Measurements from ENCODE around the gene LCP1. TPM values are rescaled to one million over a fixed set of nuclear protein-coding genes. Genes with fewer than 3 reads are reported as not detected.

Gene LCP1
- total RNA-seq, 4 donors from 2014 or later, result 3.7 to 12.5 (median 10.1) TPM

DNA sequence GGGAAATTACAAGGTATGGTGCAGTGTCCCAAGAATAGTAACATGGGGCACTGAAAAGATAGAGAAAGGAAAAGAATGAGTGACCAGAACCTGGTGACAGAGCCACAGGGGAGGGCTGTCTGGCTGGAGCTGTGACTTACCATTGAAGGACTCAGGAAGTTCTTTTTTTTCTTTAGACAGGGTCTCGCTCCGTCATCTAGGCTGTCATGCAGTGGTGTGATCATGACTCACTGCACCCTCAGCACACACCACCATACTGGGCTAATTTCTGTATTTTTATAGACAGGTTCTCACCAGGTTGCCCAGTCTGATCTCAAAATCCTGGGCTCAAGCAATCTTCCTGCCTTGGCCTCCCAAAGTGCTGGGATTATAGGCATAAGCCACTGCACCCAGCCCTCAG, 68.4 kb downstream of the LCP1 start:
- intact Hi-C loops (cut with DNase I; ENCODE audit: low total_unique reads), result no loop called here
- DNase-seq, result no peak
- H3K4me3 ChIP-seq, result no peak overlapping the region
- TF ChIP-seq, protein P1, sequence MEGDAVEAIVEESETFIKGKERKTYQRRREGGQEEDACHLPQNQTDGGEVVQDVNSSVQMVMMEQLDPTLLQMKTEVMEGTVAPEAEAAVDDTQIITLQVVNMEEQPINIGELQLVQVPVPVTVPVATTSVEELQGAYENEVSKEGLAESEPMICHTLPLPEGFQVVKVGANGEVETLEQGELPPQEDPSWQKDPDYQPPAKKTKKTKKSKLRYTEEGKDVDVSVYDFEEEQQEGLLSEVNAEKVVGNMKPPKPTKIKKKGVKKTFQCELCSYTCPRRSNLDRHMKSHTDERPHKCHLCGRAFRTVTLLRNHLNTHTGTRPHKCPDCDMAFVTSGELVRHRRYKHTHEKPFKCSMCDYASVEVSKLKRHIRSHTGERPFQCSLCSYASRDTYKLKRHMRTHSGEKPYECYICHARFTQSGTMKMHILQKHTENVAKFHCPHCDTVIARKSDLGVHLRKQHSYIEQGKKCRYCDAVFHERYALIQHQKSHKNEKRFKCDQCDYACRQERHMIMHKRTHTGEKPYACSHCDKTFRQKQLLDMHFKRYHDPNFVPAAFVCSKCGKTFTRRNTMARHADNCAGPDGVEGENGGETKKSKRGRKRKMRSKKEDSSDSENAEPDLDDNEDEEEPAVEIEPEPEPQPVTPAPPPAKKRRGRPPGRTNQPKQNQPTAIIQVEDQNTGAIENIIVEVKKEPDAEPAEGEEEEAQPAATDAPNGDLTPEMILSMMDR (IDR thresholded peaks at IDR 0.05 in 4 of 5, conservative IDR thresholded peaks at IDR 0.05 in 1 of 5), result no peak
- no peak for TF ChIP-seq POLR2A (IDR thresholded peaks at IDR 0.05)
- no peaks in the 10 kb centered on the region for H3K9me3 ChIP-seq
- no peaks in the 10 kb centered on the region for H3K27me3 ChIP-seq
- H3K4me1 ChIP-seq, result no peaks in the 10 kb centered on the region
- no peaks in the 10 kb centered on the region for H3K36me3 ChIP-seq
- no peak overlapping the region for H3K27ac ChIP-seq
- no peak for ATAC-seq
- in situ Hi-C loops (cut with MboI; ENCODE audit: low sequenced_read_pairs in 4 of 4), result no loop called here

DNA sequence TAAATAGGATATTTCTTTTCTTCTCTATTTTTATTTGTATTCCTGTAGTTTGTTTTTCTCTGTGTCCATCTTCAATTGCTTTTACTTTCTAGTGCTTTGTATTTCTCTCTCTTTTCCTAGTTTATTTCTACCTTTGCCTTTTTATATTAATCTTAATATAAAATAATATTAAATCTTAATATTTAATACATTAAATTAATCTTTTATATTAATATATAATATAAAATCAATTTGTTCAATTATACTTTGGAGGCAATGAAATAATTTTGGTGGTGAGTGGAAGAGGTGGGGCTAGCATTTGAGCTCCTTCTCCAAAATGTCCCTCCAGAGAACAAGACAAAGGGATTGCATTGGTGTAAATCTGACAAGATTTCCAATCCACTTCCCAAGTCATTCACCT, 70.8 kb downstream of the LCP1 start:
- Histone ChIP-seq H3K27me3 (no peaks in the 10 kb centered on the region), H3K9me3 (no peaks in the 10 kb centered on the region), H3K36me3 (no peaks in the 10 kb centered on the region), H3K4me1 (no peaks in the 10 kb centered on the region), H3K4me3 (no peak overlapping the region), H3K27ac (no peak overlapping the region)
- ATAC-seq (no peak), DNase-seq (no peak)
- intact Hi-C loops (cut with DNase I; ENCODE audit: low total_unique reads) (no loop called here), in situ Hi-C loops (cut with MboI; ENCODE audit: low sequenced_read_pairs in 4 of 4) (no loop called here)
- TF ChIP-seq, protein P1 (IDR thresholded peaks at IDR 0.05 in 4 of 5, conservative IDR thresholded peaks at IDR 0.05 in 1 of 5), result no peak
- no peak for TF ChIP-seq POLR2A (IDR thresholded peaks at IDR 0.05)

DNA sequence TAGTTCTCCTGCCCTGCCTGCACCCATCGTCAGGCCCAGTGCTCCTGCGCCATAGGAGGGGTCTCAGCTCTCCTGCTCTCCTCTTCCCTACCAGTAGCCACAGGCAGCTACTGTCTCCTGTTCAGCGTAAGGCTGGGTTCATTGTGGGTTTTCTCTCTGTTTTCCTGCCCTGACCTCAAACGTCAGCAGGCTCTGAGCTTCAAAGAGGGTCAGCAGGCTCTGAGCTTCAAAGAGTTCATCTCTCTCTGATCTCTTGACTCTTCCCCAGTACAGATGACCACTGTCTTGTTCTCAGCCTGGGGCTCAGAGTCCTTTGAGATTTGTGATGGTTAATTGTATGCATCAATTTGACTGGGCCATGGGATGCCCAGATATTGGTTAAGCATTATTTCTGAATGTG, 72.5 kb downstream of the LCP1 start:
- Histone ChIP-seq H3K27ac (no peak overlapping the region), H3K27me3 (no peaks in the 10 kb centered on the region), H3K4me3 (no peak overlapping the region), H3K4me1 (no peaks in the 10 kb centered on the region), H3K36me3 (no peaks in the 10 kb centered on the region), H3K9me3 (no peaks in the 10 kb centered on the region)
- in situ Hi-C loops (cut with MboI; ENCODE audit: low sequenced_read_pairs in 4 of 4) (no loop called here), intact Hi-C loops (cut with DNase I; ENCODE audit: low total_unique reads) (no loop called here)
- no peak for ATAC-seq
- TF ChIP-seq, protein P1 (IDR thresholded peaks at IDR 0.05 in 4 of 5, conservative IDR thresholded peaks at IDR 0.05 in 1 of 5), result no peak
- TF ChIP-seq POLR2A (IDR thresholded peaks at IDR 0.05), result no peak
- DNase-seq, result no peak

DNA sequence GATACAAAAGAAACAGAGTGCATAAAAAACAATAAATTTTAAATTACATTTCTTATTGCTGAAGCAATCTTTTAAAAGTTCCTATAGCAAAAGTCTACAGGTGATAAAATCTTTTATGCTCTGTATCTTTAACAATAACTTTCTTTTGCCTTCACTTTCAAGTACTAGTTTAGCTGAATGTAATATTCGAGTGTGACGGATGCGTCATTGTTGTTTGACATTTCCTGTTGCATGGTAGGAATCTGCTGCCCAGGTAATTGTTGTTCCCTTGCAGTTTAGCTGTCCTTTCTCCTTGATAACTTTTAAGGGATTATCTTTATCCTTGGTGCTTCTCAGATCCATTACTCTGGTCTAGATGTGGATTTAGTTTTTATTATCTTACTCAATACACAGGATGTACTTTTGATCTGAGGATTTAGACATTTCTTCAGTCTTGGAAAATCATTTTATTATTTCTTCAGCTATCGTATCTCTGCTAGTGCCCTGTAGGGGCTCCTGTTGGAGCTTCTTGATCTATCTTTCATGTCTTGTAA, 75.1 kb downstream of the LCP1 start:
- no peaks in the 10 kb centered on the region for H3K36me3 ChIP-seq
- H3K9me3 ChIP-seq, result no peaks in the 10 kb centered on the region
- H3K27me3 ChIP-seq, result no peaks in the 10 kb centered on the region
- H3K4me3 ChIP-seq, result no peak overlapping the region
- H3K27ac ChIP-seq, result no peak overlapping the region
- intact Hi-C loops (cut with DNase I; ENCODE audit: low total_unique reads), result no loop called here
- no peak for DNase-seq
- in situ Hi-C loops (cut with MboI; ENCODE audit: low sequenced_read_pairs in 4 of 4), result no loop called here
- TF ChIP-seq, protein P1 (IDR thresholded peaks at IDR 0.05 in 4 of 5, conservative IDR thresholded peaks at IDR 0.05 in 1 of 5), result no peak
- TF ChIP-seq POLR2A (IDR thresholded peaks at IDR 0.05), result no peak
- H3K4me1 ChIP-seq, result no peaks in the 10 kb centered on the region
- ATAC-seq, result no peak

DNA sequence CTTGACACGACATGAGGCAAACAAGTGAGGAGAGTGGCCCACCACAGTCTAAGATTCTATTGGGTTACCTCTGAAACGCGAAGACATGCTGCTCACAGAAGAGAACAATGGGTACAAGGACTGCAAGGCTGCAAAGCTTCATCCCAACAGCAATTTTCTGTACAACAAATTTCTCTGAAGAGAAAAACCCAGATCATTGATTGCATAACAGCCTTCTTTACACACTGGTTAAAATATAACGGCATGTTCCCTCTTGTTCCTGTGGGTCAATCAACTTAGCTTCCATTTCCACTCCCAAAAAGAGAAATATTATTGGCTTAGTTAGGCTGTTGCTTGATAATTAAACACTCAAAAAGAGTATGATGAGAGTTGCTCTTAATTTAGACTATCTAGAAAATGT, 77.1 kb downstream of the LCP1 start, which contains the start of gene CPB2:
Gene CPB2 (minus strand): TSS at position 166 of the 400 bp plus-strand sequence. CDS start 24 bp downstream, at position 142.
- intact Hi-C loops (cut with DNase I; ENCODE audit: low total_unique reads) (no loop called here), in situ Hi-C loops (cut with MboI; ENCODE audit: low sequenced_read_pairs in 4 of 4) (no loop called here)
- no peaks in the 10 kb centered on the region for H3K9me3 ChIP-seq
- H3K4me1 ChIP-seq, result peaks cover 0 to 6% of the 10 kb centered on the region in 2 donors
- DNase-seq, result no peak
- ATAC-seq, result no peak
- TF ChIP-seq POLR2A (IDR thresholded peaks at IDR 0.05), result no peak
- TF ChIP-seq, protein P1 (IDR thresholded peaks at IDR 0.05 in 4 of 5, conservative IDR thresholded peaks at IDR 0.05 in 1 of 5), result no peak
- no peak within 1 kb of the TSS for H3K4me3 ChIP-seq
- H3K36me3 ChIP-seq, result no peaks in the 10 kb centered on the region
- no peak within 1 kb of the TSS for H3K27ac ChIP-seq
- H3K27me3 ChIP-seq, result no peaks in the 10 kb centered on the region
